ENCODE data around the gene TSPYL2. TPM values are rescaled to one million over a fixed set of nuclear protein-coding genes. Genes with fewer than 3 reads are reported as not detected.

The TSPYL2 gene
- 19.3 TPM for polyA plus RNA-seq

DNA sequence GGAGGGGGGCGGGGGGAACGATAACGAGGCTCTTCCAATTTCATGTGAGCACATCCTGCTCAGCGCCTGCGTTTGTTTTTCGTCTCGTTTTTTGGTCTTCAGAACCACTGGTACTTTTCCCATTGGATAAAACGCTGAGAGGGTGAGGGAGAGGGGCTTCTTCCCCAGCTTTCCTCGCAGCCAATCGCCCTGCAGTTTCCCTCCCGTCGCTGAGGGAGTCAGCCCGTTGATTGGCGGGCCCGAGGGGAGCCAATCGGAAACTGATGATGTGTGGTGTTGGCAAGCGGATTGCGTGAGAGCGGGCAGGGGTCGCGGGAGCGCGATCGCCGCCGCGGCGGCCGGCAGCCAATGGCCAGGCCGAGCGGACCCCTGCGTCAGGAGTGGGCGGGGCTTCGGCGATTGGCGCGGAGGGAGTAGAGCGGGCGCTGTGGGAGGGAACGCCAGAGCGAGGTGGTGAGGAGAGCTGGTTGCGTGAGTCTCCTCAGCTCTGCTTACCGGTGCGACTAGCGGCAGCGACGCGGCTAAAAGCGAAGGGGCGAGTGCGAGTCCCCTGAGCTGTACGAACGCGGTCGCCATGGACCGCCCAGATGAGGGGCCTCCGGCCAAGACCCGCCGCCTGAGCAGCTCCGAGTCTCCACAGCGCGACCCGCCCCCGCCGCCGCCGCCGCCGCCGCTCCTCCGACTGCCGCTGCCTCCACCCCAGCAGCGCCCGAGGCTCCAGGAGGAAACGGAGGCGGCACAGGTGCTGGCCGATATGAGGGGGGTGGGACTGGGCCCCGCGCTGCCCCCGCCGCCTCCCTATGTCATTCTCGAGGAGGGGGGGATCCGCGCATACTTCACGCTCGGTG, at the start of gene TSPYL2:
TSS of gene TSPYL2 (plus strand) at position 443 of the 848 bp plus-strand sequence. CDS start at position 575, 132 bp downstream.
- H3K36me3 Mint-ChIP-seq = no peaks in the 10 kb centered on the region
- H3K27ac Mint-ChIP-seq = peak within 1 kb of the TSS; percentile 91 to 98 (median 96)
- no peaks in the 10 kb centered on the region for H3K27me3 Mint-ChIP-seq
- peaks cover 0 to 19% (median 17%) of the 10 kb centered on the region in 3 donors for H3K4me1 Mint-ChIP-seq
- peak within 1 kb of the TSS; percentile 86 to 97 (median 90) for H3K4me3 Mint-ChIP-seq
- H3K9me3 Mint-ChIP-seq = no peaks in the 10 kb centered on the region

GRCh38 chrX:53036149-53036548, 46.0 kb upstream of the TSPYL2 start:
- H3K27ac Mint-ChIP-seq = no peak overlapping the region
- peaks cover 1% of the 10 kb centered on the region for H3K36me3 Mint-ChIP-seq
- no peaks in the 10 kb centered on the region for H3K9me3 Mint-ChIP-seq
- peaks cover 9% of the 10 kb centered on the region for H3K27me3 Mint-ChIP-seq
- H3K4me1 Mint-ChIP-seq = no peaks in the 10 kb centered on the region
- H3K4me3 Mint-ChIP-seq = no peak overlapping the region

DNA sequence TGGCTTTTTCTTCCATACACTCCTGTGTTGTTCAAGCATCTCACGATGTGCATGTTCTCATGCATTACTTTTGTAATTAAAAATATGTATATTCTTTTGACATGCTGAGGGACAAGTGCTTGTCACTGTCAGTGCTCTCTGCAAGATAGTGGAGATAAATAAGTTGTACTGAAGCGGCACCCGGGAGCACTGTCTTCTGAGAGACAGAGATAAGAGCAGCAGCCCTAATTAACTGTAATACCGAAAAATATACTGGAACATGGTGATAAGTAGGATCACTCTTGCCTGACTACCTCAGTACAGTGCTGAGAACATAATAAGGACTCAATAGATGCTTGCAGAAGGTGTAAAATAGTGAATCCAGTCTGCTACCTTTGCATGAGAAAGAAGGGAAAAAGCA, 42.9 kb upstream of the TSPYL2 start:
- Mint-ChIP-seq H3K27ac (no peak overlapping the region), H3K4me3 (no peak overlapping the region), H3K27me3 (peaks cover 10% of the 10 kb centered on the region), H3K36me3 (peaks cover 1% of the 10 kb centered on the region), H3K9me3 (no peaks in the 10 kb centered on the region), H3K4me1 (no peaks in the 10 kb centered on the region)

GRCh38 chrX:53044995-53045394, 37.2 kb upstream of the TSPYL2 start:
- Mint-ChIP-seq H3K27ac (no peak overlapping the region), H3K9me3 (no peaks in the 10 kb centered on the region), H3K4me3 (no peak overlapping the region), H3K4me1 (no peaks in the 10 kb centered on the region), H3K36me3 (no peaks in the 10 kb centered on the region), H3K27me3 (peaks cover 5% of the 10 kb centered on the region)

DNA sequence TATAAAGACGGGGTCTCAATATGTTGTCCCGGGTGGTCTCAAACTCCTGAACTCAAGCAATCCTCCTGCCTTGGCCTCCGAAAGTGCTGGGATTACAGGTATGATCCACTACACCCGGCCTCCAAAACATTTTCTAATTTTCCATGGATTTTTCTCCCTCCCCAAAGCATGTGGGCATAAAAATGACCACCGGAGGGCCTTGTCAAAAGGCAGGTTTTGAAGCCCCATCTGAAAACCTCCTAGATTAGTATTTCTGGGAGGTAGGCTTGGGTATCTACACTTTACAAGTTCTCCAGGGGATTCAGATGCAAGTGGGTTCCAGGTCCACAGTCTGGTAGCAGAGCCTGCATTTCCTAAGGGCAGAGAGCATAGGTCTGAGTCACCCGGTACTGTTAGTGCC, 34.9 kb upstream of the TSPYL2 start:
- H3K9me3 Mint-ChIP-seq = no peaks in the 10 kb centered on the region
- H3K4me3 Mint-ChIP-seq = no peak overlapping the region
- no peak overlapping the region for H3K27ac Mint-ChIP-seq
- H3K27me3 Mint-ChIP-seq = peaks cover 8% of the 10 kb centered on the region
- no peaks in the 10 kb centered on the region for H3K4me1 Mint-ChIP-seq
- H3K36me3 Mint-ChIP-seq = no peaks in the 10 kb centered on the region

DNA sequence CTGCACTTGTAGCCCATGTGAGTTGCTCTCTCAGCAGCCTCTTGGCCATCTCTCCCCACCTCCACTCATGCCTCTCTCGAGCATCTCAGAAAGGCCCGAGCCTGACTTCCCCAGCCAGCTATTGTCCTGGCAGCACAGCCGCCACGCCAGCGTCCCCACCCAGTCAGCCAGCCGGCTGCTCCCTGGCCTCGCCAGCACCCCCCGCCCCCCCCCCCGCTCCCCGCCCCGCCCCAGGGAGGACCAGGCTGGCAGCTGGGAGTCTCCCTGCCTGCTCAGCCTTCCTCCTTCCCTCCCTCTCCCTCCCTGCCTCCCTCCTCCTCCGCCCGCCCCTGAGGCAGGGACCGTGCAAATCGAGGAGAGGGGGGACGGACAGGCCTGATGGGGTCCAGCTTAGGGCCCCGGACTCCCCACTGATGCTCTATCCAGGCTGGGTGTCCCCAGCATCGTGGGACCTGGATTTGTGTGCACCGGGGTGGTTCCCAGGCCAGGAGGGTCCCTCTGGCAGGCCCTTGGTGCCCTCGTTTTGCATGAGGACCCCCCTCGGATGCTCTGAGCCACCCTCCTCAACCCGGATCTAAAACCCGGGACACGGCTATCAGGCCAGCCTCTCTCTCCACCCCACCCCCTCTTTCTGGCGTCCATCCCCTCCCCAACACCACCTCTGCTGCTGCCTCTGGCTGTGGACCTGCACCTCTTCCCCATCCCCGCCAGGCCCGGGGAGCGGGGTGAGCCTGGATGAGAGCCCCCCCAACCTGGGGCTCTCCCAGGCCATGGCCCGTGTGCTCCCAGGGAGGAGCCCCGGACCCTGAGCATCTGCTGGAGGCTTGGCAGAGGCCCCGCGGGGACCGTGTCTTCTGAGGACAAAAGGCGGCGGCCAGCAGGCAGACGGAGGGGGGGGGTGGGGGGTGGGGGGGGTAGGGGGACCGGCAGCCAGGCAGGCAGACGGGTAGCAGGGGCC, 33.7 kb upstream of the TSPYL2 start, which contains the start of gene GPR173:
TSS of gene GPR173 (plus strand) at position 621 of the 958 bp plus-strand sequence. CDS start 27,833 bp downstream, outside the sequence.
- Mint-ChIP-seq H3K4me1 (no peaks in the 10 kb centered on the region), H3K4me3 (peak within 1 kb of the TSS in 1 of 4 donors; percentile 58), H3K27ac (no peak within 1 kb of the TSS), H3K27me3 (peaks cover 8% of the 10 kb centered on the region), H3K9me3 (no peaks in the 10 kb centered on the region), H3K36me3 (no peaks in the 10 kb centered on the region)

GRCh38 chrX:53049127-53049517, 33.0 kb upstream of the TSPYL2 start:
- Mint-ChIP-seq H3K4me1 (no peaks in the 10 kb centered on the region), H3K36me3 (no peaks in the 10 kb centered on the region), H3K4me3 (peak overlapping the region in 1 of 4 donors; percentile 58), H3K9me3 (no peaks in the 10 kb centered on the region), H3K27ac (no peak overlapping the region), H3K27me3 (peaks cover 9% of the 10 kb centered on the region)

DNA sequence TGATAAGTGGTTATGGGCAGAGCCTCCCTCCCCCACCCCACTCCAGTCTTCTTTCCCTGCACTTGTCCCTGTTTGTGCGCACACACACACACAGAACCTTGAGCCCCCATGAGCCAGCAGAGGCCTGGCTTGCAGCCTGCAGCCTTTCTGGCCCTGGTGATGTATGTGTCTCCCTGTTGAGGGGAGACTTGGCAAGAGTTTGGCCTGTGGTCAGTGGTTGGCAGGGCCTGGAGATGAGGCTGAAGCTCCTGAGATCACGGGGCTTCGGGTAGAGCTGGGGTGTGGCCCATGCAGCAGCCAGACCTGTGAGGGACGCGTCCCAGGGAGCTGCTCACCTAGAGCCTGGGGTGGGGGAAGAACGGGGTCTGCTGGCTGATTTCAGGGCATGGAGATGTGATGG, 31.3 kb upstream of the TSPYL2 start:
- H3K4me3 Mint-ChIP-seq = no peak overlapping the region
- peaks cover 9% of the 10 kb centered on the region for H3K27me3 Mint-ChIP-seq
- no peak overlapping the region for H3K27ac Mint-ChIP-seq
- no peaks in the 10 kb centered on the region for H3K9me3 Mint-ChIP-seq
- no peaks in the 10 kb centered on the region for H3K4me1 Mint-ChIP-seq
- H3K36me3 Mint-ChIP-seq = no peaks in the 10 kb centered on the region

DNA sequence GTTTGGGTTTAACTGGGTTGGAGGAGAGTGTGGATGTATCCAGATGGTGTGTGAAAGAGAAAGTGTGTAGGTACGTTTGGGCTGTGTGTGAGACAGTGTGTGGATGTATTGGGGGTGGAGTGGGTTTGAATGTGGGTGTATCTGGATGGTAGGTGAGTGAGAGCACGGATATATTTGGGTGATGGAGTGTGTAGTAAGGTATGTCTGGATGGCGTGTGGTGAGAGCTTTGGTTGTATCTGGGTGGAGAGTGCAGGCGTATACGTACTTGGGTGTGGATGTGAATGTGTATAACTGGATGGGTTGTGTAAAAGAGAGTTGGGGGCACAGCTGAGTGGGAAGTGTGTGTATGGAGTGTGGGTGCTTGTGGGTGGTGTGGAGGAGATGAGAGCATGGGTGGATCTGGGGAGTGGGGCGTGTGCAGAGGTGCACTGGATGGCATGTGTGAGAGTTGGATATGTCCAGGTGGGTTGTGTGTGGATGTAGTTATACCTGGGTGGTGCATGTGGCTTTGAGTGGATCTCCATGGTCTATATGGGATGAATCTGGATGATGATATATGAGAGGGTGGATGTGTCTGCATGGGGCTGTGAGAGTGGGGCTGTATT, 26.8 kb upstream of the TSPYL2 start:
- no peaks in the 10 kb centered on the region for H3K4me1 Mint-ChIP-seq
- H3K27me3 Mint-ChIP-seq = peaks cover 5% of the 10 kb centered on the region
- no peaks in the 10 kb centered on the region for H3K36me3 Mint-ChIP-seq
- H3K9me3 Mint-ChIP-seq = no peaks in the 10 kb centered on the region
- H3K27ac Mint-ChIP-seq = no peak overlapping the region
- H3K4me3 Mint-ChIP-seq = no peak overlapping the region

- no peaks in the 10 kb centered on the region for H3K9me3 Mint-ChIP-seq
- no peak overlapping the region for H3K27ac Mint-ChIP-seq
- peaks cover 2% of the 10 kb centered on the region for H3K27me3 Mint-ChIP-seq
- H3K4me1 Mint-ChIP-seq = no peaks in the 10 kb centered on the region
- H3K4me3 Mint-ChIP-seq = no peak overlapping the region
- H3K36me3 Mint-ChIP-seq = no peaks in the 10 kb centered on the region
These were observed 25.9 kb upstream of the TSPYL2 start for GRCh38 chrX:53056292-53056691.

DNA sequence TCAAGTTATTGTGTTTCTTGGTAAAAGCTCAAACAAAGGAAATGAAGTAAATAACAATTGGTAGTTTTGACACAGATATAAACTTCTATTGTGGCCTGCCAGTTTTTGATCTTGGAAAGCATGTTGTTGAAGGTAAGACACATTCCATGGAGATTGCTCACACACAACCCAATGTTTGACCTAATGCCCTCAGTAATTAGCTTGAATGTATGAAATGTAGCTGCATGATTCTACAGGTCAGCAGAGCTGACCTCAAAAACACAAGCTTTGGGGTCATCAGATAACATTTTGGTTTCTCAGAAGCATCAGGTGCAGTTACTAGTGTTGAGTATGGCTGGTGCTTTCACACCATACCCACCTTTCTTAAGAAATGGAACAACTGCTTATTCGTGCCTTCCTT, 17.1 kb upstream of the TSPYL2 start:
- Mint-ChIP-seq H3K4me1 (no peaks in the 10 kb centered on the region), H3K36me3 (no peaks in the 10 kb centered on the region), H3K9me3 (no peaks in the 10 kb centered on the region), H3K4me3 (no peak overlapping the region), H3K27ac (no peak overlapping the region), H3K27me3 (peaks cover 6% of the 10 kb centered on the region)

DNA sequence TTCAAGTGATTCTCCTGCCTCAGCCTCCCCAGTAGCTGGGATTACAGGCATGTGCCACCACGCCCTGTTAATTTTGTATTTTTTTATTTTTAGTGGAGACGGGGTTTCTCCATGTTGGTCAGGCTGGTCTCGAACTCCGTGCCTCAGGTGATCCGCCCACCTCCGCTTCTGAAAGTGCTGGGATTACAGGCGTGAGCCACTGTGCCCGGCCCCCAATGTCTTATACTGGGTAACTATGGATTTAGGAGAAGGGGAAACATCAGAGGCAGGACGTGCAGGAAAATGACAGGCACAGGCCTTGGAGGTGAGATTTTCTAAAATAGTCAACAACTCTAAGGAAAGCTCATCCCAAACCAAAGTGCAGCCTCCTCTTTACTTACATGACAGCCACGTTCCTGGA, 11.1 kb upstream of the TSPYL2 start:
- Mint-ChIP-seq H3K36me3 (no peaks in the 10 kb centered on the region), H3K4me3 (no peak overlapping the region), H3K27me3 (peaks cover 2% of the 10 kb centered on the region), H3K27ac (peak overlapping the region in 2 of 3 donors; percentile 3 to 92), H3K4me1 (peaks cover 0 to 12% (median 5%) of the 10 kb centered on the region in 3 donors), H3K9me3 (no peaks in the 10 kb centered on the region)

DNA sequence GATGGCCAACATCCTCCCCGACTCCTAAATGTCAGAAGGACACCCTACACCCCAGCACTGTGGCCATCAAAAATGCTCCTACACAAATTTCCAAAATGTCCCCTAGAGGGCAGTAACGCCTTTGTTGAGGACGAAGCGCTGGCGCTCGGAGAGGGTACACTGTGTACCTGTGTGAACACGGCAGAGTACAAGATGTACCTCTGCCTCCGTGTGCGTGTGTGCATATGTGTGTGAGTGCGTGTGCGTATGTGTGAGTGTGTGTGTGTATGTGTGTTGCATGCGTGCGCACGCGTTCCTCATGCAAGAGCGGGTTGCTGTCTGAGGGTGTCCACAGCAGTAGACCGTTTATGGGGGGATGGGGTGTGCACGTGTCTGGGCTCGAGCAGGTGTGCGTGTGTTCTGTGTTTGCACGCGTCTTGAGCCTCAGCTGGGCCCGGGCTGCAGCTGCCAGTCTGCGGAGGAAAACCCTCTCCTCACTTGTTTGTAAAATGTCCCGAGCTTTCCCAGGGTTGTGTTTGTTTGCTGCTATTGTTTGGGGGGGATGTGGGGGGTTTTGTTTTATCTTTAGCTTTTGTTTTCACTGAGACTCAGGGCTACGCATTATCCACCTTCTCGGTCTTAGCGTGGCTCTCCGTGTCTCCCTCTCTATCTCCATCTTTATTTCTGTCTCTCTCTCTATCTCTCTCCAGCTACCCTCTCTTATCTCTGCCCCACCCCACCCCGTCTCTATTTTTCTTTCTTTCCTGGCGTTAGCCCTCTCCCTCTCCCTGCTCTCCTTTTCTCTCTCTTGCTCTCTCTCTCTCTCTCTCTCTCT, 10.4 kb upstream of the TSPYL2 start:
- Mint-ChIP-seq H3K27me3 (peaks cover 2% of the 10 kb centered on the region), H3K9me3 (no peaks in the 10 kb centered on the region), H3K4me3 (peak overlapping the region; percentile 60 to 89 (median 84)), H3K4me1 (peaks cover 0 to 12% (median 5%) of the 10 kb centered on the region in 3 donors), H3K36me3 (no peaks in the 10 kb centered on the region), H3K27ac (peak overlapping the region; percentile 3 to 92 (median 40))
